ENCODE data around the gene PPP1R14B.

GRCh38 chr11:64264371-64264852 is 17.7 kb upstream of the PPP1R14B start:
- TF ChIP-seq POLR2AphosphoS5 (IDR thresholded peaks at IDR 0.05; ENCODE audit: borderline replicate concordance, low read depth, low read length) (no peak), EZH2 (IDR thresholded peaks at IDR 0.05) (no peak), FOXP2 (optimal IDR thresholded peaks at IDR 0.05; ENCODE audit: control extremely low read depth, extremely low read length, insufficient read depth) (no peak)
